Keratinocyte (primary cell): ENCODE measurements around the gene TTC22. TPM values are rescaled to one million over a fixed set of nuclear protein-coding genes. Genes with fewer than 3 reads are reported as not detected.

ENCODE experiments used
- DNase-seq: peaks from one replicate; pipeline ENCODE4 v3.0.0-alpha.2; 2011; ENCODE audit warnings: low read depth, missing footprints, low spot score
- FAIRE-seq: peaks from 2 replicates; lab custom pipeline; 2011; peaks lifted over from hg19 to GRCh38; lab: Jason Lieb, UNC
- H2AFZ ChIP-seq: 2 replicates; pipeline ENCODE4 v1.6.0; 2012; ENCODE audit warnings: low read length, control low read depth, inconsistent platforms; ENCODE audit not compliant: control insufficient read depth
- H3K27ac ChIP-seq: 2 replicates; pipeline ENCODE4 v1.5.1; 2011; ENCODE audit warnings: low read length; ENCODE audit not compliant: control insufficient read depth, insufficient read depth
- H3K27me3 ChIP-seq: 3 replicates; pipeline ENCODE4 v1.6.0; 2011; ENCODE audit warnings: low read length; ENCODE audit not compliant: control insufficient read depth, insufficient read depth; ENCODE audit errors: extremely low read depth
- H3K36me3 ChIP-seq, 2 experiments: 2 replicates in 1 of 2; 3 replicates in 1 of 2; pipeline ENCODE4 v1.5.1; 2011; ENCODE audit warnings: low read length in 2 of 2, mild to moderate bottlenecking in 1 of 2; ENCODE audit not compliant: control insufficient read depth in 2 of 2, insufficient read depth in 2 of 2; ENCODE audit errors: extremely low read depth in 1 of 2
- H3K4me1 ChIP-seq: 3 replicates; pipeline ENCODE4 v1.5.1; 2011; ENCODE audit warnings: low read length; ENCODE audit not compliant: control insufficient read depth, insufficient read depth; ENCODE audit errors: extremely low read depth
- H3K4me2 ChIP-seq: 3 replicates; pipeline ENCODE4 v1.6.0; 2011; ENCODE audit warnings: low read depth, low read length; ENCODE audit not compliant: control insufficient read depth, insufficient read depth; ENCODE audit errors: extremely low read depth
- H3K4me3 ChIP-seq, 3 experiments: fragments of 200-600 bp in 1 of 3; sonication (generic) in 1 of 3; 2 replicates in 2 of 3; 3 replicates in 1 of 3; pipeline ENCODE4 v1.5.1; 2011 to 2016; ENCODE audit warnings: low read length in 3 of 3, mild to moderate bottlenecking in 3 of 3, control low read depth in 2 of 3, inconsistent platforms in 1 of 3, low read depth in 1 of 3, mixed read lengths in 1 of 3, mixed run types in 1 of 3, moderate library complexity in 1 of 3; ENCODE audit not compliant: control insufficient read depth in 2 of 3, insufficient read depth in 2 of 3; ENCODE audit errors: extremely low read depth in 1 of 3
- H3K79me2 ChIP-seq: 2 replicates; pipeline ENCODE4 v1.6.0; 2012; ENCODE audit warnings: low read length; ENCODE audit not compliant: control insufficient read depth, insufficient read depth
- H3K9ac ChIP-seq: 3 replicates; pipeline ENCODE4 v1.6.0; 2011; ENCODE audit warnings: low read length; ENCODE audit not compliant: control insufficient read depth, insufficient read depth; ENCODE audit errors: extremely low read depth
- H3K9me1 ChIP-seq: 3 replicates; pipeline ENCODE4 v1.6.0; 2011; ENCODE audit warnings: low read length; ENCODE audit not compliant: control insufficient read depth, insufficient read depth; ENCODE audit errors: extremely low read depth
- H3K9me3 ChIP-seq: 2 replicates; pipeline ENCODE4 v1.5.1; 2012; ENCODE audit warnings: low read depth, low read length; ENCODE audit not compliant: control insufficient read depth
- H4K20me1 ChIP-seq: 3 replicates; pipeline ENCODE4 v1.6.0; 2011; ENCODE audit warnings: low read length; ENCODE audit not compliant: control insufficient read depth, insufficient read depth; ENCODE audit errors: extremely low read depth
- EZH2 ChIP-seq: IDR thresholded peaks from one replicate; pipeline ENCODE4 v1.6.1; 2012; ENCODE audit warnings: inconsistent platforms, mild to moderate bottlenecking, low read length, moderate library complexity
- dilution Hi-C: fragments of 300-500 bp; cut with MboI; formaldehyde crosslinking; loops from one replicate; pipeline ENCODE4 v1.7.0; 2020; ENCODE audit warnings: low sequenced_read_pairs; ENCODE audit not compliant: extremely low pct_ligation_motif_present
- polyA plus RNA-seq, 5 experiments: library from polyadenylated mRNA; depleted of rRNA in 3 of 5; stranded (reverse) in 3 of 5; stranded (forward) in 1 of 5; unstranded in 1 of 5; fragments of >200 nt; gene quantifications; 1 replicate in 1 of 5; 2 replicates in 3 of 5; 3 replicates in 1 of 5; pipeline versions ENCODE4 v1.2.1 to v1.2.3, GENCODE V29; 2011 to 2012; ENCODE audit warnings: missing spikeins in 2 of 5, low read depth in 1 of 5, low replicate concordance in 1 of 5
- TF ChIP-seq, protein P1 (sequence below), 3 experiments: IDR thresholded peaks in 1 of 3; conservative IDR thresholded peaks in 1 of 3; optimal IDR thresholded peaks in 1 of 3; 2 replicates in 2 of 3; 3 replicates in 1 of 3; pipeline versions ENCODE3 to v1.5.1; 2011; ENCODE audit warnings: low read length in 3 of 3, mild to moderate bottlenecking in 3 of 3, moderate library complexity in 2 of 3, control low read depth in 1 of 3, inconsistent platforms in 1 of 3; ENCODE audit not compliant: insufficient read depth in 2 of 3; ENCODE audit errors: extremely low read depth in 1 of 3

Gene TTC22
- polyA plus RNA-seq, 1 donor (not counting 4 experiments of a cell fraction or from before 2014, with no cell fraction given) = 5.1 TPM

DNA sequence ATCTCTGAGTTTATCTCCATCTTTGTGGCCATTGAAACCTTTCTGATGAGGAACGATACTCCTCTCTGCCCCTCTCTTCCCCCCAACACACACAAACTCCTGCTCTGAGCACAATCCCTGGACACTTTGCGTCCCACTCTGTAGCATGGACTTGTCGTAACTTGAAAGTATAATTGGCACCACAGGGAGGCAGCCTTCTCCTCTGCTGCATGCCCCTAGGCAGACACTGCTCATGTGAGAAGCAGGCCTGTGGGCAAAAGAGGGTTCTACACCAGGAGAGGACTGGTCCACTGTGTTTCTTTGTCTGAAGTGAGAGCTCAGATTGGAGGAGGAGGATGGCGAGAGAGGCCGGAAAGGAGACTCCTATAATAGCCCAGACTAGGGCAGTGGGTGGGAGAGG lies 33.0 kb downstream of the TTC22 start:
- dilution Hi-C loops = no loop called here
- no peaks in the 10 kb centered on the region for H3K27me3 ChIP-seq
- H4K20me1 ChIP-seq = no peaks in the 10 kb centered on the region
- no peak overlapping the region for H3K27ac ChIP-seq
- DNase-seq (no peak), FAIRE-seq (no peak)
- no peak overlapping the region for H3K9ac ChIP-seq
- no peak overlapping the region for H2AFZ ChIP-seq
- H3K79me2 ChIP-seq = peaks cover 10% of the 10 kb centered on the region
- TF ChIP-seq EZH2 = no peak
- TF ChIP-seq, protein P1, sequence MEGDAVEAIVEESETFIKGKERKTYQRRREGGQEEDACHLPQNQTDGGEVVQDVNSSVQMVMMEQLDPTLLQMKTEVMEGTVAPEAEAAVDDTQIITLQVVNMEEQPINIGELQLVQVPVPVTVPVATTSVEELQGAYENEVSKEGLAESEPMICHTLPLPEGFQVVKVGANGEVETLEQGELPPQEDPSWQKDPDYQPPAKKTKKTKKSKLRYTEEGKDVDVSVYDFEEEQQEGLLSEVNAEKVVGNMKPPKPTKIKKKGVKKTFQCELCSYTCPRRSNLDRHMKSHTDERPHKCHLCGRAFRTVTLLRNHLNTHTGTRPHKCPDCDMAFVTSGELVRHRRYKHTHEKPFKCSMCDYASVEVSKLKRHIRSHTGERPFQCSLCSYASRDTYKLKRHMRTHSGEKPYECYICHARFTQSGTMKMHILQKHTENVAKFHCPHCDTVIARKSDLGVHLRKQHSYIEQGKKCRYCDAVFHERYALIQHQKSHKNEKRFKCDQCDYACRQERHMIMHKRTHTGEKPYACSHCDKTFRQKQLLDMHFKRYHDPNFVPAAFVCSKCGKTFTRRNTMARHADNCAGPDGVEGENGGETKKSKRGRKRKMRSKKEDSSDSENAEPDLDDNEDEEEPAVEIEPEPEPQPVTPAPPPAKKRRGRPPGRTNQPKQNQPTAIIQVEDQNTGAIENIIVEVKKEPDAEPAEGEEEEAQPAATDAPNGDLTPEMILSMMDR (optimal IDR thresholded peaks at IDR 0.05 in 1 of 3, IDR thresholded peaks at IDR 0.05 in 1 of 3, conservative IDR thresholded peaks at IDR 0.05 in 1 of 3; ENCODE audit: extremely low read depth in 1 of 3, insufficient read depth in 2 of 3, low read length in 3 of 3) = peak in 1 of 3 experiments; percentile 51
- no peaks in the 10 kb centered on the region for H3K9me3 ChIP-seq
- no peaks in the 10 kb centered on the region for H3K9me1 ChIP-seq
- H3K4me3 ChIP-seq = no peak overlapping the region
- H3K36me3 ChIP-seq = no peaks in the 10 kb centered on the region
- no peak overlapping the region for H3K4me2 ChIP-seq
- H3K4me1 ChIP-seq = no peaks in the 10 kb centered on the region

DNA sequence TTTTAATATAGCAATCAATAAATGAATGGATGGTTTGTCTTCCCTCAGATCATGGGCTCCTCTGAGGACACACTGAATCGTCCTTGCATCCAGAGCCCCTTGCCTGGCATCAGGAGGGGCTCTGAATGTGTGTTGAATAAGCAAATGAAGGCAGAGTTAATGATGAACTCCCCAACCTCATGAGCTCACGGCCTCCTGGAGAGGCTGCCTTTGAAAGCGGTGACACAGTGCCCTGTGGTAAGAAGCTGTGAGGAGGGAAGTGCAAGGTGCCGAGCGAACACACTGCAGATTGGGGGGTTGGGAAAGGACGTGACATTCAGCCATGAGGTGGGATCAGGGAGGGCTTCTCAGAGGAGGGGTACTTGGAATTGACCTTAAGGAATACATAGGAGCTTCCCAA lies 33.6 kb downstream of the TTC22 start:
- DNase-seq (no peak), FAIRE-seq (no peak)
- Histone ChIP-seq H3K9me1 (no peaks in the 10 kb centered on the region), H2AFZ (no peak overlapping the region), H3K27ac (no peak overlapping the region), H3K4me1 (no peaks in the 10 kb centered on the region), H3K27me3 (no peaks in the 10 kb centered on the region), H3K9ac (no peak overlapping the region), H3K4me3 (no peak overlapping the region), H3K36me3 (no peaks in the 10 kb centered on the region), H4K20me1 (no peaks in the 10 kb centered on the region), H3K4me2 (no peak overlapping the region), H3K79me2 (peaks cover 10% of the 10 kb centered on the region), H3K9me3 (no peaks in the 10 kb centered on the region)
- dilution Hi-C loops = no loop called here
- TF ChIP-seq, protein P1 (optimal IDR thresholded peaks at IDR 0.05 in 1 of 3, IDR thresholded peaks at IDR 0.05 in 1 of 3, conservative IDR thresholded peaks at IDR 0.05 in 1 of 3; ENCODE audit: extremely low read depth in 1 of 3, insufficient read depth in 2 of 3, low read length in 3 of 3) = no peak
- no peak for TF ChIP-seq EZH2
